Fibroblast of mammary gland (primary cell): ENCODE results near the gene MBP.

Experiments
- DNase-seq: peaks from one replicate; pipeline ENCODE4 v3.0.0-alpha.2; 2010; ENCODE audit warnings: low read depth
- H3K4me3 ChIP-seq: 2 replicates; pipeline ENCODE4 v1.5.1; 2011; ENCODE audit warnings: low read depth, mild to moderate bottlenecking, low read length, moderate library complexity; ENCODE audit not compliant: control insufficient read depth
- CTCF ChIP-seq: conservative IDR thresholded peaks from 2 replicates; pipeline ENCODE4 v1.5.1; 2011; ENCODE audit warnings: low read depth, low read length, inconsistent platforms; ENCODE audit not compliant: control insufficient read depth, insufficient read depth

MBP gene

GRCh38 chr18:77114415-77115191 lies 18.0 kb downstream of the MBP start:
- no peak overlapping the region for H3K4me3 ChIP-seq
- DNase-seq: peak; percentile 88
- TF ChIP-seq CTCF: no peak

- no peak for TF ChIP-seq CTCF
- H3K4me3 ChIP-seq: no peak overlapping the region
- no peak for DNase-seq
Measured at GRCh38 chr18:77114152-77114414, 18.5 kb downstream of the MBP start.

GRCh38 chr18:77113361-77114151 lies 19.0 kb downstream of the MBP start:
- H3K4me3 ChIP-seq: no peak overlapping the region
- no peak for DNase-seq
- no peak for TF ChIP-seq CTCF

- H3K4me3 ChIP-seq: no peak overlapping the region
- TF ChIP-seq CTCF: no peak
- DNase-seq: no peak
Measured at GRCh38 chr18:77112747-77113092, 19.9 kb downstream of the MBP start.

GRCh38 chr18:77111951-77112746 lies 20.4 kb downstream of the MBP start:
- no peak for TF ChIP-seq CTCF
- H3K4me3 ChIP-seq: no peak overlapping the region
- DNase-seq: peak; percentile 13

GRCh38 chr18:77111449-77111848 lies 21.1 kb downstream of the MBP start:
- no peak for TF ChIP-seq CTCF
- no peak for DNase-seq
- no peak overlapping the region for H3K4me3 ChIP-seq
